Measurements from ENCODE around the gene KDSR.

DNA sequence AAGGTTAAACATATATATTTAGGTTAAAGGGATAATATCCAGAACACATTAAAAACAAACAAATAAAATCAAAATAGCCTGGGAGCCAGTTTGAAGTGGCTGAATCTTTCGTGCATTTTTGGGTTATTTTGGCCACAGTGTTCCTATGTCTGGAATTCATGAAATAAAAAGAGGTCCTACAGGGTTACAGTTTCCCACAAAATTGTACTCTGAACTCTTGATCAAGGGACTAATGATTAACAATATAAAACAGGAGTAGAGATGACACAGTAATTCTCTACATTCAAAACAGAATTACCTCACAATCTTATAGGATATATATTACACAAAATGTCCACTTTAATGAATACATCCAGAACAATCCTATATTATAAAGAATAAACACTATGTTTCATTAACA is 30.3 kb upstream of the KDSR start:
- TF ChIP-seq, protein P1, sequence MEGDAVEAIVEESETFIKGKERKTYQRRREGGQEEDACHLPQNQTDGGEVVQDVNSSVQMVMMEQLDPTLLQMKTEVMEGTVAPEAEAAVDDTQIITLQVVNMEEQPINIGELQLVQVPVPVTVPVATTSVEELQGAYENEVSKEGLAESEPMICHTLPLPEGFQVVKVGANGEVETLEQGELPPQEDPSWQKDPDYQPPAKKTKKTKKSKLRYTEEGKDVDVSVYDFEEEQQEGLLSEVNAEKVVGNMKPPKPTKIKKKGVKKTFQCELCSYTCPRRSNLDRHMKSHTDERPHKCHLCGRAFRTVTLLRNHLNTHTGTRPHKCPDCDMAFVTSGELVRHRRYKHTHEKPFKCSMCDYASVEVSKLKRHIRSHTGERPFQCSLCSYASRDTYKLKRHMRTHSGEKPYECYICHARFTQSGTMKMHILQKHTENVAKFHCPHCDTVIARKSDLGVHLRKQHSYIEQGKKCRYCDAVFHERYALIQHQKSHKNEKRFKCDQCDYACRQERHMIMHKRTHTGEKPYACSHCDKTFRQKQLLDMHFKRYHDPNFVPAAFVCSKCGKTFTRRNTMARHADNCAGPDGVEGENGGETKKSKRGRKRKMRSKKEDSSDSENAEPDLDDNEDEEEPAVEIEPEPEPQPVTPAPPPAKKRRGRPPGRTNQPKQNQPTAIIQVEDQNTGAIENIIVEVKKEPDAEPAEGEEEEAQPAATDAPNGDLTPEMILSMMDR (conservative IDR thresholded peaks at IDR 0.05 in 1 of 2, IDR thresholded peaks at IDR 0.05 in 1 of 2; ENCODE audit: low read depth in 1 of 2, low read length in 2 of 2) = no peak
- no peak for TF ChIP-seq EZH2 (IDR thresholded peaks at IDR 0.05; ENCODE audit: low read length, missing control alignments)

Measured in fibroblast of lung (primary cell).